RPMI8226 (cell line): ENCODE data around the gene PRRX1.

Experiments used
- DNase-seq: peaks from one replicate; pipeline ENCODE4 v3.0.0-alpha.2; 2015

PRRX1 gene

DNA sequence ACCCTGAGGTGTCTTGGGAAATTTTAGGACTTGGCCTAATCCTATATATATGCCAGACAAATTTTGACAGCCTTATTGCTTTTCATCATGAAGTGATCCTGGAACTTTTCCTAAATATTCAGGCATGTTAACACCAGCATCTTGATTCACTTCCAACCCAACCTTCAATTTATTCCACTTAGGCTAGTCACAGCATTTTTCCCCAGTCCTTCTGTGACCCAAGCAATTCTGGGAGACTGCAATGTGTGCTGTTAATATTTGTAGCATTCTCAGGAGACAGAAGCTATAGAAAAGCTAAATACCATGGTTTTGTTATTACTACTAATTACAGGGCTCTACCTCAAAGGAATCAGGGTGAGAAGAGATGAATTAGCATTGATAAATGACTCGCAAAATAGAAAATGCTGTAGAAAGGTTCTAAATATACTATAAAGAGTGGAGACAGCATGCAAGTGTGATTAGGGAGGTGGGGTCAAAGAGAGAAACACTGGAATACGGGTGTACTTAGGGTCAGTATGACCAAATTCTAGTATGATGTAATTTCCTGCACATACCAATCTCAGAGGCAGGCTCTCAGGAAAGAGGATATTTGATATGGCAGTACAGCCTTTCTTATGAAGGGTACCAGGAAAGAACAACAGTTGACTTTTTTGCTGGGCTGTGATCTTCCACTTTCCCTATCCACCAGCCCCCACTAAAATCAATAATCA, 29.1 kb downstream of the PRRX1 start:
- no peak for DNase-seq

DNA sequence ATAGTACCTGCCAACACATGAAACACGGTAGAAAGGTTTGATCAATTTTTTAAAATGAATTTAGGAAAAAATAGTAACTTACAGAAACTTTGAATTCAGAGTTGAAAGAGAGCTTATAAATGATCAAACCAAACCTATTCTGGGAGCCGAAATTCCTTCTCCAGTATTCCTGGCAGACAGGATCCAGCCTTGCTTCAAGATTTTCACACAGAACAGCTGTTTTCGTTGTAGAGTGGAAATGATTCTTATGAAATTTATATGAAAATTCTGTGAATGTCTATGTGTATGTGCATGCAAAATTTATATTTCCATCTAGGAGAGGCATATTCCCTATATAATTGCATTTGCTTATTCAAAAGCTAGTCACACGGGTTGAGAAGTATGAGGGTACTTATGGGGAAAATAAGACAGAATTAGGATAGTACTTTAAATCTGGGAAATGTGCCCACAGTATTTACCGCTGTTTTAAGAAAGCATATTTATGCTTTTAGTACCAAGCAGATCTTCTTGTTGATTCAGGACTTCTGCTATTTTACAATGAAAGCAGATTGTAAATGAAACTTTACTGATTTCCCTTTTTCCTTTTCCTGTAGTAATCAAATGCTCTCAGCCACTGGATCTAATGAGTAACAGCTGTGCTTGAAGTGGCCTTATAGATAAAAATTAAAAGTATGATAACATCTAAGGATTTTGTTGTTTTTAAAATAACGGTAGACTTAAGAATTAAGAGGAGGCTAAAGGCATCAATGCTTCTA, 30.4 kb downstream of the PRRX1 start:
- DNase-seq = no peak

DNA sequence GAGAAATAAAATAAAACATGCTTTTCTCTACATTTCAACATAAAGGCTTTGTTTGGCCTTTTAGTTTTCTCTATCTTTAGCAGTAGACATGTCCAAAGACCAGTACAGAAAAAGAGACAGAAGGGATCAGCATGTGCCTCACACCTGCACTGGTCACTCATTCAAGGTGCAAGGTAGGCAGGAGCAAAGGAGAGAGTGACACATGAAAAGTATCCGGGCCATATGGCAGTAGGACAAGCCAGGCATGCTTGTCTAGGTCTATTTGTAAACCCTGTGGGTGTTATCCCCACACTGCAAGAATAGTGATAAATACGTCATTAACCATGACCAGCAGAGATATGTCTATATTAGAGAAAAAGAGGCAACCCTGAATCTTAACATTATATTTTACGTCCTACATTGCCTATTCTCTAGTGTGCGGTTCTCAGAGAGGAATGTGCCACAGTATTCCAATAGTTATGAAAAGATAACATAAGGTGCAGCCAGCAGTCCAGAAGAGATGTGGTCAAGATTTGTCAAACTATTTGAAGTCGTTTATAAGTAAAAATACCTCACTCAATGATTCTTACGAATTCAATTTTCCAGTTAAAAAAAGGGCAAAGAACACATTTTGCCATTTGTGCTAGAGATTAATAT, 32.1 kb downstream of the PRRX1 start:
- no peak for DNase-seq

DNA sequence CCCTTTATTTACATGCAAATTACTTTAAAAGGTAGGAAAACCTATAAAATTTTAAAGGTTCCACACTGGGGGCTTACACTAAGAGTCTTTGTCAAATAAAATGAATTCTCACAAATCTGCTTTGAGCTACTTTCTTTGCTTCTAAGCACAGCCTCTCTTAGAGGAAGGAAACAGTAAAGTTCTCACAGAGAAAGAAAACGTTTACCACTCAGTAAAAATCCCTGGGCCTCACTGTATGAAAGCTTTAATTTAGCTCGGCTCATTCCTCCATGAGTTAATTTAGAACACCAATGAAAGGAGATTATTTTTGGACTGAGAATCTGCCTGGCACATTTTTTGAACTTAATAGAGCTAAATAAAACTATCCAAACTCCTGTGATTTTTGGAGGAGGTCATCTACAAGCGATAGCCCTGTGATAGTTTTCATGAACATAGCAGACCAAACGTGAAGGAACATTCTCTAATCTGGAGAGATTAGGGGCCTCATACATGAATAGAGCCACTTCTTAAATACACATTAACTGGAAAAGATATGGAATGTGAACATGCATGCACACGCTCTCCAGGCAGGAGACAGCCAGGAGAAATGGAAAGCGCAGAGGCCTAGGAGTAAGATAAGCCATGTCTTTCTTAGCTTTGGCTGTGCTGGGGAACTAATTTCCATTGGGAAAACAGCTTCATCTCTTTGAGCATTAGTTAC, 32.8 kb downstream of the PRRX1 start:
- DNase-seq = no peak

DNA sequence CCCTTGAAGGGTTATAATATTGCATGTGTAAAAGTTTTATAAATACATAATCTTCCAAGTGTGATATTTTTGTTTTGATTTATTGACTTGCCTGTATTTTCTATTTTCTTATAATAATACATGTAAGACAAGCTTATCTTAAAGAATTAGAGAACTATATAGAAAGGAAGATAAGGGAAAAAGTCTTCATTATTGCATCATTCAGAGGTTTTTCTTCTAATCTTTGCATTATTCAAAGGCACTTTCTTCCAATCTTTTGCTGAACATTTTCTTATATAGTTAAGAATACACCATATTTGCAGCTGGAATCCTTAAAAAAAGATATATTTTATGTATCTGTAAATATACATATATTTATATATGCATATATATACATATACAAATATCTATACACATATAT, 33.4 kb downstream of the PRRX1 start:
- no peak for DNase-seq

GRCh38 chr1:170698301-170699275, 34.7 kb downstream of the PRRX1 start:
- no peak for DNase-seq

DNA sequence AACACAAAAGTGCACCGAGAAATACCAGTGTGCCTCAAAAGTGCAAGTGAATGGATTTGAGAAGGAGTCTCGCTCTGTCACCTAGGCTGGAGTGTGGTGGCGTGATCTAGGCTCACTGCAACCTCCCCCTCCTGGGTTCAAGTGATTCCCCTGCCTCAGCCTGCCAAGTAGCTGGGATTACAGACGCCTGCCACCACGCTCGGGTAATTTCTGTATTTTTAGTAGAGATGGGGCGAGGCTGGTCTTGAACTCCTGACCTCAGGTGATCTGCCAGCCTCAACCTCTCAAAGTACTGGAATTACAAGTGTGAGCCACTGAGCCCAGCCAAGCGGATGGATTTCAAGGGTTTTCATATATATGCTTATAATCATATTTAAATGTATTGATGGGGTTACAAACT, 35.8 kb downstream of the PRRX1 start:
- DNase-seq = no peak

GRCh38 chr1:170700842-170701615, 37.1 kb downstream of the PRRX1 start:
- no peak for DNase-seq

DNA sequence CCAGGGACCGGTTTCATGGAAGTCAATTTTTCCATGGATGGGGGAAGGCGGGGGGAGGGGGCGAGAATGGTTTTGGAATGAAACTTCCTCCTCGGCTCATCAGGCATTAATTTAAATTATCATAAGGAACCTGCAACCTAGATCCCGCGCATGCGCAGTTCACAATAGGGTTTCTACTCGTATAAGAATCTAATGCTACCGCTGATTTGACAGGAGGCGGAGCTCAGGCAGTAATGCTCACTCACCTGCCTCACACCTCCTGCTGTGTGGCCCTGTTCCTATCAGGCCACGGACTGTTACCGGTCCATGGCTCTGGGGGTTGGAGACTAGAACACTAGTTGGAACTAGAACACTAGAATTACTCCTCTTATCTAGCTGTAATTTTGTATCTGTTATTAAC, 38.0 kb downstream of the PRRX1 start:
- no peak for DNase-seq

GRCh38 chr1:170703591-170703990, 39.7 kb downstream of the PRRX1 start:
- DNase-seq = no peak

DNA sequence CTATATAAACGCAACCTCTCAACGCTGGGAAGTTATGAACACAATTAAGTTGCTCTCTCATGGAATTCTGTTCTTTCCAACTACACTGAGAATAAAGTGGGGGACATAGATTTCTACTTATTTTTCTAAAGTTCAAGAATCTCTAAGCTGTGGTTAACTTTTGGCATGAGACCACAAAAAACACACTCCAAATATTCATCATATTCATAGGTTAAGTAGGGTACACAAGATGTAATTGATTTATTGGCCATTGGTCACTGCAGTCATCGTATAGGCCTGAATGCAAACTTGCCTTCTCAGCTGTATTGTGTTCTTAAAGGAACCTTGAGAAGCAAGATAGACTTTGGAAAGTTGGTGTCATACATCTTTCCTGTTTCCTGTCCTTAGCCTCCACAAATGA, 40.3 kb downstream of the PRRX1 start:
- DNase-seq = no peak

DNA sequence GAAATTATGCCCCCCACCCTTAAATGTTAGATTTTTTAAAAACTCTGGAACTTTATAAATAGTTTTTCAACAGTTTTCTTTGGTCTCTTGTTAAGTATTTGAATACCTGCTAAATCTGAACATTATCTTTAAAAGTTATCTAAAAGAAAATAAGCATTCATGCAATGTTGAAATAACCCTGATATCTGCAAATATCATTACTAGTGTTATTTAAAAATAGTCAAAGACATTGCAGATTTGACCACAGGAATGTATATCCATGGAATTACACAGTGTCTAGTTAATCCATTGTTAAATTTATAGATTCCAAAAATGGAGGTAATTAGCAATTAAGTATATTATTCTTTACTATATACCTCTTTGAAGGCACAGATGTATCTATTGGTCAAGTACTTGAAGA, 42.0 kb downstream of the PRRX1 start:
- no peak for DNase-seq

- no peak for DNase-seq
Measured at GRCh38 chr1:170707117-170707516, 43.2 kb downstream of the PRRX1 start.

- DNase-seq = no peak
Measured at GRCh38 chr1:170707959-170708655, 44.2 kb downstream of the PRRX1 start.

- DNase-seq = no peak
Measured at GRCh38 chr1:170711682-170712081, 47.8 kb downstream of the PRRX1 start.

DNA sequence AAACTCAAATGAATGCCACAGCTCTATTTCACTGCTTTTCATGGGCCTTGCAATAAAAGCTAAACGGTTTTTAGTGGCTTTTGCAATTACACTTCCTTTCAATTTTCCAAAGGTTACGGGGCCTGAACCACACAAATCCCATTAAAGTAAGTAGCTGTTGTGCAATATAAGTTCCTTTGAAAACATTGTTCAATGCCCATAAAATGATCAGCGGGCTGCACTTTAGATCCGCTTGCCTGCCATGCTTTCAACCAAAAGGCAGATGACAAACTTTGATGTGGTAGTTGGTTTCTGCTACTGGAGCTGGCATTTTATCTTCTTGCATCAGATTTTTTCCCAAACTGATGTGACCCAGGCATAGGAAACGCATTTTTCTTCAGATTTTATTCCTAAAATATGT, 50.2 kb downstream of the PRRX1 start:
- no peak for DNase-seq

GRCh38 chr1:170714938-170715337, 51.0 kb downstream of the PRRX1 start:
- DNase-seq = no peak

DNA sequence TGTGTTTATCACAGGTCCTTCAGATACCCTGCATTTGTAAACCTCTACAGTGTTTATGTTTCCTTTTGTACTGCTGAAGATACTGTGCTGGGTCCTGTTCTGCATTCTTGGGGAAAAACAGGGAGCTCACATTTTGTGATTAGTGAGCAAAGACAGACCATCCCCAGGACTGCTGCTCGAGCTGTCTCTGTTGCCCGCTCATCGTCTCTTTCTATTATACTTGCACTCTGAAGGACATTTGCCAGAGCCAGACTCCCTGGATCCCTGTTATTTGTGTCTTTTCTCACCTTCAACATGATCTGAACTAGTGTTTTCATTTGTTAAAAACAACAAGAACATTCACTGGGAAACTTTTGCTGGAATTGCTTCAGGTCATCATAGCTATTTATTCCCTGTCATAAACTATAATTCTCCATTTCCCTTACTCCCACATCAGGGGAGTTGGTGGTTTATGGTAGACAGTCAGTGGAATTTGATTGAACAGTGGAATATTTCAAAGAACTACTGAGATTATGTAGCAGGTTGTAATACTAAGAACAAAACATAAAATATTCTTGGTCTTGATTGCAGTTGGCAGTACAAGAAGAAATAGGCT, 53.0 kb downstream of the PRRX1 start:
- no peak for DNase-seq

DNA sequence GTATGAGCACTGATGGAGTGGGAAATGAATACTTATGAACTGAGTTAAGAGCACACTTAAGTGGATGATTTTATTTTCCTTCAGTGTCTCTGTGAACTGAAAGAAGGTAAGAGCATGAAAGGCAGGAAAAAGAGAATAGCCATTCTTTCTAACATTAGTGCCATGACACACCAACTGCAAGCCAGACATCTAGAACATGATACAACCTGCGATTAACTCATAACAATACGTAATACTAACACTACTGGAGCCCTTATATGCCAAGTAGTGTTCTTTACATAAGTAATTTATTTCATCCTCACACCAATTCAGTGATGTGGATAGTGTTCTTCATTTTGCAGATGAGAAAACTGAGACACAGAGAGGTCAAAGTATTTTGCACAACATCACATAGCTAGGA, 56.7 kb downstream of the PRRX1 start:
- DNase-seq = no peak

DNA sequence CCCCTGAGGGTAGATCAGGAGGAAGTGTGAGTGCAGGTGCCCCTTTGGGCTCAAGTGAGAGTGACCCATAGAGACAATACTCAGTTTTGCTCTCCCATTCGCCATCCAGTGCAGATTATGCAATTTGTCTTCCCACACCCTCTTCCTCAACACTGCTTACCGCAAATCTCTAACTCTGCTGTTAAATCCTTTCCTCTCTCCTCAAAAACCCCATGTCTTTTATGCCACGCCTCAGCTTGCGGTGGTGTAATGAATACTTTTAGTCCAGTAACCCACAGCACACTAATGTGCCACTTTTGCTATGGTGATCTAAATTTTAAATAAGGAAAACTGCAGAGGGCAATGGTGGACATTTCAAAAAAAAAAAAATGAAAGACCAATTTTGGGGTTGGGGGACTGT, 57.7 kb downstream of the PRRX1 start:
- DNase-seq = no peak
